ENCODE measurements around the gene FN1. TPM values are rescaled to one million over a fixed set of nuclear protein-coding genes. Genes with fewer than 3 reads are reported as not detected.

FN1 gene
- total RNA-seq, 2 donors from 2014 or later, result 27.4 to 53.7 TPM

DNA sequence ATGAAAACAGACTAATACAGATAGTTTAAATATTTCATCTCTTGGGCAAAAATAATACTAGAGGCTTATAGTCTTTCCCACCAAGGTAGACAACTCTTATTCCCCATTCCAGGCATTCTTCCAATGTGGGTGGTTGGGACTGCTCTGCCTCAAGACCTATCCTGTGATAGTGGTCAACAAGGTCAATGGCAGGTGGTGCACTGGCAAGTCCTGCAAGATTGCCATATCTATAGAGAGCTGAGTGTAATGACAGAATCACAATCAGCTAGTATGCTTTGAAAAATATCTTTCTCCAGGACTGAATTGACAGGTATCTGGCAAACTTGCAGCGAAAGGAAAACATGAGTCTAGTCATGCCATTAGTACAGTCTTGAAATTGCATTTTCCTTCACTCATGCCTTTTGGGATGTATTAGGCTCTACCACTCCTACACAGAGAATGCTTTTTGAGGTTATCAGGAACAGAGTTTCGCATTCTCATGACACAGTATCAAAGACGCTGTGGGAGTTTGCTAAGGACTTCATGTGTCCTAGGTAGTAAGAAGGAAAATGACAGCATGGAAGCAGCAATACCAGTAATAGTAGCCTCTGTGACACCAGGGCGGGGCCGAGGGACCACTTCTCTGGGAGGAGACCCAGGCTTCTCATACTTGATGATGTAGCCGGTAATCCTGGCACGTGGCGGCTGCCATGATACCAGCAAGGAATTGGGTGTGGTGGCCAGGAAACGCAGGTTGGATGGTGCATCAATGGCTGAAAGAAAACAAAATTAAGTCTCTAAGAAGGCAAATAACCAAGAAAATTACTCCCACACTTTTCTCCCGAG is 61.0 kb downstream of the FN1 start:
- Histone ChIP-seq H3K9me3 (no peaks in the 10 kb centered on the region), H3K4me3 (no peak overlapping the region)
- TF ChIP-seq CTCF (IDR thresholded peaks at IDR 0.05) (no peak), POLR2A (IDR thresholded peaks at IDR 0.05) (no peak)

DNA sequence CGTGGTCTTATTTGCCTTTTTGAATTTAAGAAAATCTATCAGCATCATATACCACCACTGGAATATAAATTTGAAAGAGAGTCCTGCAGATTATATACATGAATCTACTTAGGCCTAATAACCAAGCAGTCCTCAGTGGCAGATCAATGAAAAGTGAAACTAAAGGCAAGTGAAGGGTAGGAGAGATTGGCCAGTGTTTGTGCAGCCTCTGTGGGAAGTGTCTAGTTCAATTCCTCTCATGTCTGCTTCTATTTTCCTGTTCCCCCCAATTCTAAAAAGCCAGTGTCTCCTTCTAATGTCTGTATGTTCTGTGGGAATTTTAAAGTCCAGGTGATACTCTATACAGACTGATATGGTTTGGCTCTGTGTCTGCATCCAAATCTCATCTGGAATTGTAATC is 61.9 kb downstream of the FN1 start:
- no peaks in the 10 kb centered on the region for H3K36me3 ChIP-seq (replicated peaks in 1 of 2; ENCODE audit: insufficient read depth in 1 of 2, low read depth in 2 of 2)
- H3K9me3 ChIP-seq, result no peaks in the 10 kb centered on the region
- no peaks in the 10 kb centered on the region for H3K27me3 ChIP-seq
- TF ChIP-seq POLR2A (IDR thresholded peaks at IDR 0.05), result no peak
- TF ChIP-seq CTCF (IDR thresholded peaks at IDR 0.05), result no peak
- no peak for ATAC-seq
- DNase-seq, result no peak
- no peak overlapping the region for H3K4me3 ChIP-seq
- intact Hi-C loops (cut with DNase I), result no loop called here
- no peaks in the 10 kb centered on the region for H3K4me1 ChIP-seq
- 61 to 77% methylated on average over 1 of the region's 1 CpG for WGBS, 2 donors
- H3K27ac ChIP-seq, result no peak overlapping the region

More for the DNA sequence above, 61.0 kb downstream of the FN1 start:
- no peak for ATAC-seq
- WGBS, 2 donors, result 95 to 97% methylated on average over 10 of the region's 10 CpGs
- Histone ChIP-seq H3K27me3 (no peaks in the 10 kb centered on the region), H3K36me3 (replicated peaks in 1 of 2; ENCODE audit: insufficient read depth in 1 of 2, low read depth in 2 of 2) (no peaks in the 10 kb centered on the region), H3K27ac (no peak overlapping the region), H3K4me1 (no peaks in the 10 kb centered on the region)
- intact Hi-C loops (cut with DNase I), result no loop called here
- no peak for DNase-seq

GRCh38 chr2:215372968-215373649 is 62.8 kb downstream of the FN1 start:
- DNase-seq (no peak), ATAC-seq (no peak)
- Histone ChIP-seq H3K9me3 (no peaks in the 10 kb centered on the region), H3K27me3 (no peaks in the 10 kb centered on the region), H3K4me1 (no peaks in the 10 kb centered on the region), H3K36me3 (replicated peaks in 1 of 2; ENCODE audit: insufficient read depth in 1 of 2, low read depth in 2 of 2) (no peaks in the 10 kb centered on the region), H3K4me3 (no peak overlapping the region), H3K27ac (no peak overlapping the region)
- intact Hi-C loops (cut with DNase I), result no loop called here
- WGBS, 2 donors, result 91 to 92% methylated on average over 9 of the region's 9 CpGs
- no peak for TF ChIP-seq CTCF (IDR thresholded peaks at IDR 0.05)
- no peak for TF ChIP-seq POLR2A (IDR thresholded peaks at IDR 0.05)

DNA sequence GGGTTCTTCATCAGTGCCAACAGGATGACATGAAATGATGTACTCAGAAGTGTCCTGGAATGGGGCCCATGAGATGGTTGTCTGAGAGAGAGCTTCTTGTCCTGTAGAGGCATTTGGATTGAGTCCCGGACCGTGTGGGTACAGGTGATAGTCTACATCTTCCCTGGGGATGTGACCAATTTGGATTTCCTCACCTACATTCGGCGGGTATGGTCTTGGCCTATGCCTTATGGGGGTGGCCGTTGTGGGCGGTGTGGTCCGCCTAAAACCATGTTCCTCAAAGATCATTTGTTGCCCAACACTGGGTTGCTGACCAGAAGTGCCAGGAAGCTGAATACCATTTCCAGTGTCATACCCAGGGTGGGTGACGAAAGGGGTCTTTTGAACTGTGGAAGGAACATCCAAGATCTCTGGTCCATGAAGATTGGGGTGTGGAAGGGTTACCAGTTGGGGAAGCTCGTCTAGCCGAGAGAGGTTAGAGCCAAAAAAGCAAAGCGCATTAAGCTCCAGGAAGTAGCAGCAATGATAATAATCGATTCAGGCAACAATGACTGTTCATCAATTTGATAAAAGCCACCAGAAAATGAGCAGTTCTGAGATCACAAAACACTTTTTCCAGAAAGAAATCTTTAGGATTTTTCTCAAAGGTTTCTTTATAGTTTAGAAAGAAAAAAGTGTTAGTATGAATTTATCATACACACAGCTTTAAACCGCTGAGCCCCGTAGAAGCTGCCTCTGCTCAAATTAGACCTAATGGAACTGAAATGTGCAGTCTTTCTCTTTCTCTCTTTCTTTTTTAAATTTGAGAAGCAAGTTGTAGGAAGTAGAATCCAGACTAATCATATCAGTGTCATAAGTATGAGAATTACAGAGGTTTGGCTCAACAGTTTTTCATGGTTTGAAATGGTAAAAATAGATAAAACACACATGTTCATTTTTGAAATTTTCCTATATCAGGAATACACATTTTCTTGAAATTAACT is 63.7 kb downstream of the FN1 start:
- 87 to 91% methylated on average over 14 of the region's 14 CpGs for WGBS, 2 donors
- intact Hi-C loops (cut with DNase I), result no loop called here
- H3K27me3 ChIP-seq, result no peaks in the 10 kb centered on the region
- no peaks in the 10 kb centered on the region for H3K9me3 ChIP-seq
- no peaks in the 10 kb centered on the region for H3K36me3 ChIP-seq (replicated peaks in 1 of 2; ENCODE audit: insufficient read depth in 1 of 2, low read depth in 2 of 2)
- no peak overlapping the region for H3K4me3 ChIP-seq
- no peak for TF ChIP-seq CTCF (IDR thresholded peaks at IDR 0.05)
- no peak for TF ChIP-seq POLR2A (IDR thresholded peaks at IDR 0.05)
- DNase-seq (no peak), ATAC-seq (no peak)
- no peak overlapping the region for H3K27ac ChIP-seq
- H3K4me1 ChIP-seq, result no peaks in the 10 kb centered on the region

All from body of pancreas (tissue), 4 donors.